Smooth muscle cell (in vitro differentiated cells): ENCODE data around the gene SYTL3. TPM values are rescaled to one million over a fixed set of nuclear protein-coding genes. Genes with fewer than 3 reads are reported as not detected.

Experiments used
- DNase-seq: peaks from one replicate; lab custom pipeline; 2025; ENCODE audit not compliant: unreplicated experiment; lab: John Stamatoyannopoulos, UW
- H2AFZ ChIP-seq: fragments of 200-600 bp; sonication (generic); 2 replicates; pipeline ENCODE4 v1.6.0; 2016; ENCODE audit warnings: antibody characterized with exemption, low read depth, mild to moderate bottlenecking
- H3F3A ChIP-seq: fragments of 200-600 bp; sonication (generic); 2 replicates; pipeline ENCODE4 v1.6.0; 2017; ENCODE audit warnings: antibody characterized with exemption, low read depth
- H3K27ac ChIP-seq: fragments of 200-600 bp; sonication (generic); 2 replicates; pipeline ENCODE4 v1.5.1; 2016; ENCODE audit warnings: low read depth, mild to moderate bottlenecking
- H3K27me3 ChIP-seq: fragments of 200-600 bp; sonication (generic); 2 replicates; pipeline ENCODE4 v1.6.1; 2016; ENCODE audit warnings: low read depth, mild to moderate bottlenecking
- H3K36me3 ChIP-seq: fragments of 200-600 bp; sonication (generic); 2 replicates; pipeline ENCODE4 v1.5.1; 2016; ENCODE audit warnings: low read depth
- H3K4me1 ChIP-seq: fragments of 200-600 bp; sonication (generic); 2 replicates; pipeline ENCODE4 v1.5.1; 2016; ENCODE audit warnings: low read depth
- H3K4me2 ChIP-seq: fragments of 200-600 bp; sonication (generic); 2 replicates; pipeline ENCODE4 v1.6.0; 2016; ENCODE audit warnings: mild to moderate bottlenecking
- H3K4me3 ChIP-seq: fragments of 200-600 bp; sonication (generic); 2 replicates; pipeline ENCODE4 v1.5.1; 2016; ENCODE audit warnings: mild to moderate bottlenecking
- H3K79me2 ChIP-seq: fragments of 200-600 bp; sonication (generic); 2 replicates; pipeline ENCODE4 v1.6.0; 2016; ENCODE audit warnings: low read depth, mild to moderate bottlenecking
- H3K9ac ChIP-seq: fragments of 200-600 bp; sonication (generic); 2 replicates; pipeline ENCODE4 v1.6.0; 2016; ENCODE audit warnings: low read depth
- H3K9me3 ChIP-seq: fragments of 200-600 bp; sonication (generic); replicated peaks from 2 replicates; pipeline ENCODE4 v1.5.1; 2016; ENCODE audit warnings: low read depth
- H4K20me1 ChIP-seq: fragments of 200-600 bp; sonication (generic); 2 replicates; pipeline ENCODE4 v1.6.0; 2016; ENCODE audit warnings: low read depth
- CTCF ChIP-seq: fragments of 200-600 bp; sonication (generic); IDR thresholded peaks from 2 replicates; pipeline ENCODE4 v1.5.1; 2017; ENCODE audit warnings: borderline replicate concordance, mild to moderate bottlenecking, antibody characterized with exemption; ENCODE audit not compliant: insufficient read depth, poor library complexity, severe bottlenecking
- WGBS: methylation state at CpG from one replicate; pipeline ENCODE4 v1.1.7; 2016; ENCODE audit warnings: low lambda C conversion rate; 5-methylcytosine and 5-hydroxymethylcytosine counted together
- polyA plus RNA-seq: library from polyadenylated mRNA; unstranded; fragments of >200 nt; fragmentation: Nextera tagmentation; extraction: Ambion mirVana; gene quantifications from 2 replicates; pipeline ENCODE4 v1.2.1, GENCODE V29; 2016
- total RNA-seq: library from RNA; depleted of rRNA; stranded (reverse); fragments of >200 nt; gene quantifications from 2 replicates; pipeline ENCODE4 v1.2.3, GENCODE V29; 2014

The SYTL3 gene
- total and polyA plus RNA-seq, 2 experiments from 2014 or later, result 0.13 to 1.2 TPM

GRCh38 chr6:158769771-158770432, 120.0 kb downstream of the SYTL3 start:
- no peaks in the 10 kb centered on the region for H3K27me3 ChIP-seq
- H3K4me2 ChIP-seq, result no peak overlapping the region
- no peaks in the 10 kb centered on the region for H3K9me3 ChIP-seq
- 94% methylated on average over 18 of the region's 18 CpGs for WGBS
- no peaks in the 10 kb centered on the region for H3K4me1 ChIP-seq
- H4K20me1 ChIP-seq, result peaks cover 7% of the 10 kb centered on the region
- no peak overlapping the region for H3K27ac ChIP-seq
- H3K9ac ChIP-seq, result no peak overlapping the region
- no peaks in the 10 kb centered on the region for H3F3A ChIP-seq
- H3K36me3 ChIP-seq, result no peaks in the 10 kb centered on the region
- no peak for DNase-seq
- no peaks in the 10 kb centered on the region for H3K79me2 ChIP-seq
- H3K4me3 ChIP-seq, result no peak overlapping the region
- TF ChIP-seq CTCF, result no peak
- H2AFZ ChIP-seq, result no peak overlapping the region

GRCh38 chr6:158770533-158771330, 120.9 kb downstream of the SYTL3 start:
- peaks cover 7% of the 10 kb centered on the region for H4K20me1 ChIP-seq
- H3K36me3 ChIP-seq, result no peaks in the 10 kb centered on the region
- H3K9ac ChIP-seq, result no peak overlapping the region
- WGBS, result 86% methylated on average over 20 of the region's 21 CpGs
- H3K27me3 ChIP-seq, result no peaks in the 10 kb centered on the region
- no peaks in the 10 kb centered on the region for H3K9me3 ChIP-seq
- no peak for TF ChIP-seq CTCF
- H3K27ac ChIP-seq, result no peak overlapping the region
- no peak overlapping the region for H3K4me2 ChIP-seq
- H3K4me3 ChIP-seq, result no peak overlapping the region
- H3K79me2 ChIP-seq, result no peaks in the 10 kb centered on the region
- no peak for DNase-seq
- no peaks in the 10 kb centered on the region for H3K4me1 ChIP-seq
- H3F3A ChIP-seq, result no peaks in the 10 kb centered on the region
- no peak overlapping the region for H2AFZ ChIP-seq

- Histone ChIP-seq H3K9ac (no peak overlapping the region), H3K79me2 (no peaks in the 10 kb centered on the region), H3K4me3 (no peak overlapping the region), H3K36me3 (no peaks in the 10 kb centered on the region), H3K27me3 (no peaks in the 10 kb centered on the region), H2AFZ (no peak overlapping the region), H3K9me3 (no peaks in the 10 kb centered on the region), H3K27ac (no peak overlapping the region), H4K20me1 (peaks cover 7% of the 10 kb centered on the region), H3K4me1 (no peaks in the 10 kb centered on the region), H3F3A (no peaks in the 10 kb centered on the region), H3K4me2 (no peak overlapping the region)
- no peak for DNase-seq
- 93% methylated on average over 16 of the region's 16 CpGs for WGBS
- no peak for TF ChIP-seq CTCF
Measured at GRCh38 chr6:158771399-158772152, 121.7 kb downstream of the SYTL3 start.
